H9 (cell line): ENCODE measurements around the gene DIAPH2. TPM values are rescaled to one million over a fixed set of nuclear protein-coding genes. Genes with fewer than 3 reads are reported as not detected.

Experiments used
- DNase-seq: peaks from one replicate; pipeline ENCODE4 v3.0.0-alpha.2; 2017
- H2AFZ ChIP-seq: one replicate; pipeline ENCODE4 v1.6.1; 2013; ENCODE audit warnings: mild to moderate bottlenecking, low read length, control low read depth, moderate library complexity
- H2AK5ac ChIP-seq: 2 replicates; pipeline ENCODE4 v1.6.1; 2013; ENCODE audit warnings: low read length, control low read depth, mixed read lengths; ENCODE audit not compliant: insufficient read length
- H2BK120ac ChIP-seq: one replicate; pipeline ENCODE4 v1.6.1; 2013; ENCODE audit warnings: low read depth, mild to moderate bottlenecking, low read length, control low read depth, inconsistent platforms; ENCODE audit not compliant: poor library complexity, severe bottlenecking
- H2BK12ac ChIP-seq: 2 replicates; pipeline ENCODE4 v1.6.1; 2013; ENCODE audit warnings: low read length, control low read depth, mixed read lengths, low read depth; ENCODE audit not compliant: insufficient read length
- H2BK15ac ChIP-seq: 2 replicates; pipeline ENCODE4 v1.6.1; 2013; ENCODE audit warnings: low read depth, low read length, control low read depth
- H2BK20ac ChIP-seq: one replicate; pipeline ENCODE4 v1.6.1; 2013; ENCODE audit warnings: low read depth, mild to moderate bottlenecking, low read length, control low read depth, inconsistent platforms; ENCODE audit not compliant: poor library complexity, severe bottlenecking
- H2BK5ac ChIP-seq: 2 replicates; pipeline ENCODE4 v1.6.1; 2013; ENCODE audit warnings: low read length, control low read depth, mixed read lengths; ENCODE audit not compliant: insufficient read length
- H3K14ac ChIP-seq: 2 replicates; pipeline ENCODE4 v1.6.1; 2013; ENCODE audit warnings: low read length, control low read depth; ENCODE audit not compliant: insufficient read depth
- H3K18ac ChIP-seq: 2 replicates; pipeline ENCODE4 v1.6.1; 2013; ENCODE audit warnings: low read depth, mild to moderate bottlenecking, mixed read lengths, low read length, control low read depth; ENCODE audit not compliant: insufficient read length
- H3K23ac ChIP-seq: 2 replicates; pipeline ENCODE4 v1.6.1; 2013; ENCODE audit warnings: low read length, control low read depth, mixed read lengths, low read depth; ENCODE audit not compliant: insufficient read length
- H3K23me2 ChIP-seq: 2 replicates; pipeline ENCODE4 v1.6.1; 2013; ENCODE audit warnings: low read depth, mild to moderate bottlenecking, mixed read lengths, low read length, control low read depth; ENCODE audit not compliant: insufficient read length, poor library complexity, severe bottlenecking
- H3K27ac ChIP-seq: 2 replicates; pipeline ENCODE4 v1.5.1; 2013; ENCODE audit warnings: low read length, control low read depth, mixed read lengths, low read depth; ENCODE audit not compliant: insufficient read length
- H3K27me3 ChIP-seq: 2 replicates; pipeline ENCODE4 v1.6.1; 2013; ENCODE audit warnings: low read length, control low read depth, inconsistent platforms; ENCODE audit not compliant: insufficient read depth
- H3K4ac ChIP-seq: 2 replicates; pipeline ENCODE4 v1.6.1; 2013; ENCODE audit warnings: low read depth, mild to moderate bottlenecking, control low read depth, inconsistent platforms, low read length, moderate library complexity
- H3K4me1 ChIP-seq: 2 replicates; pipeline ENCODE4 v1.6.1; 2013; ENCODE audit warnings: low read length, control low read depth, inconsistent platforms; ENCODE audit not compliant: insufficient read depth
- H3K4me2 ChIP-seq: 2 replicates; pipeline ENCODE4 v1.6.1; 2013; ENCODE audit warnings: low read length, control low read depth, mixed read lengths; ENCODE audit not compliant: insufficient read length, insufficient read depth
- H3K56ac ChIP-seq: 2 replicates; pipeline ENCODE4 v1.6.1; 2013; ENCODE audit warnings: low read depth, mild to moderate bottlenecking, mixed read lengths, low read length, control low read depth; ENCODE audit not compliant: insufficient read length
- H3K79me1 ChIP-seq: 2 replicates; pipeline ENCODE4 v1.6.1; 2013; ENCODE audit warnings: low read depth, mild to moderate bottlenecking, moderate library complexity, low read length, control low read depth, inconsistent platforms; ENCODE audit not compliant: insufficient read depth, poor library complexity, severe bottlenecking
- H3K79me2 ChIP-seq: 2 replicates; pipeline ENCODE4 v1.6.1; 2013; ENCODE audit warnings: low read length, control low read depth, inconsistent platforms; ENCODE audit not compliant: insufficient read depth
- H3K9ac ChIP-seq: 2 replicates; pipeline ENCODE4 v1.6.1; 2013; ENCODE audit warnings: low read length, control low read depth, mixed read lengths; ENCODE audit not compliant: insufficient read length; ENCODE audit errors: extremely low read depth
- H3K9me3 ChIP-seq: one replicate; pipeline ENCODE4 v1.6.1; 2013; ENCODE audit warnings: low read depth, low read length, inconsistent platforms; ENCODE audit not compliant: control insufficient read depth
- H3T11ph ChIP-seq: one replicate; pipeline ENCODE4 v1.6.1; 2013; ENCODE audit warnings: mild to moderate bottlenecking, low read length, control low read depth, inconsistent platforms
- H4K20me1 ChIP-seq: one replicate; pipeline ENCODE4 v1.6.1; 2013; ENCODE audit not compliant: control insufficient read depth, insufficient read length, insufficient read depth
- H4K5ac ChIP-seq: 2 replicates; pipeline ENCODE4 v1.6.1; 2013; ENCODE audit warnings: low read depth, mild to moderate bottlenecking, mixed read lengths, low read length, control low read depth; ENCODE audit not compliant: insufficient read length
- H4K8ac ChIP-seq: replicated peaks from 2 replicates; pipeline ENCODE4 v1.6.1; 2013; ENCODE audit warnings: low read length, control low read depth, mixed read lengths, low read depth; ENCODE audit not compliant: insufficient read length
- H4K91ac ChIP-seq: 2 replicates; pipeline ENCODE4 v1.6.1; 2013; ENCODE audit warnings: low read depth, mild to moderate bottlenecking, moderate library complexity, mixed read lengths, low read length, control low read depth; ENCODE audit not compliant: insufficient read length
- H3K27ac Mint-ChIP-seq, 3 experiments: 2 replicates in 2 of 3; 3 replicates in 1 of 3; pipeline ENCODE4 v1.8.0; 2020 to 2021; ENCODE audit warnings: mixed read lengths in 3 of 3, mild to moderate bottlenecking in 1 of 3, moderate library complexity in 1 of 3
- H3K27me3 Mint-ChIP-seq: 2 replicates; pipeline ENCODE4 v1.8.0; 2021; ENCODE audit warnings: low read depth, mild to moderate bottlenecking, moderate library complexity, mixed read lengths
- H3K36me3 Mint-ChIP-seq, 3 experiments: 2 replicates in 2 of 3; 3 replicates in 1 of 3; pipeline ENCODE4 v1.8.0; 2020 to 2021; ENCODE audit warnings: low read depth in 3 of 3, mixed read lengths in 3 of 3; ENCODE audit not compliant: insufficient read depth in 1 of 3
- H3K4me1 Mint-ChIP-seq, 2 experiments: 2 replicates each; pipeline ENCODE4 v1.8.0; 2020; ENCODE audit warnings: mixed read lengths in 2 of 2
- H3K4me3 Mint-ChIP-seq, 2 experiments: 2 replicates in 1 of 2; 3 replicates in 1 of 2; pipeline ENCODE4 v1.8.0; 2020 to 2021; ENCODE audit warnings: mild to moderate bottlenecking in 2 of 2, mixed read lengths in 2 of 2, moderate library complexity in 1 of 2
- H3K9me3 Mint-ChIP-seq, 2 experiments: 2 replicates in 1 of 2; 3 replicates in 1 of 2; pipeline ENCODE4 v1.8.0; 2020; ENCODE audit warnings: mild to moderate bottlenecking in 2 of 2, mixed read lengths in 2 of 2, moderate library complexity in 1 of 2
- WGBS: extraction: QIAGEN DNeasy Blood & Tissue Kit; methylation state at CpG from one replicate; pipeline ENCODE4 v1.1.7; 2013; ENCODE audit warnings: missing lambda C conversion rate, low lambda C conversion rate, mixed read lengths; ENCODE audit not compliant: insufficient read length; ENCODE audit errors: extremely low coverage; 5-methylcytosine and 5-hydroxymethylcytosine counted together
- total RNA-seq: library from RNA; stranded (reverse); gene quantifications from 2 replicates; pipeline ENCODE4 v1.2.1, GENCODE V29; 2021
- TF ChIP-seq, protein P1 (sequence below): fragments of 200-600 bp; sonication (generic); conservative IDR thresholded peaks from 3 replicates; pipeline ENCODE4 v1.8.0; 2021; ENCODE audit warnings: antibody characterized with exemption, mild to moderate bottlenecking

DIAPH2 gene
- total RNA-seq, 1 experiment from 2014 or later: 45.4 TPM

DNA sequence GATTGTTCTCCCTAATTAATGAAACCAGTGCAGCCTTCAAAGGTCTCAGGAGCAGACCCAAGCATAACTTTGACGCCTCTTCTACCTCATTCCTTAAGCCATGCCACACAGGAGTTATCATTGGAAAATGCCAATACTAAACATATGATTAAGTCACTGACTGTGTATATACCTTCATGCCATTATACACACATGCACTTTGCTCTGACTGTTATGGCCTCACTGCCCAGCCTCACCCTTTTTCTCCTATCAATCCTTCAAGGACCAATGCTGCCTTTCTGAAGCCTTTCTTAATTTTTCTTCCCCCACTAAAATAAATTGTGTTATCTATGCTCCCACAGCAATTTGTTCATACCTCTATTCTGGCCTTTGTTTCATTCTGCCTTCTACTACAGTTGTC lies 924.7 kb downstream of the DIAPH2 start:
- no peak overlapping the region for H2BK20ac ChIP-seq
- no peak overlapping the region for H3T11ph ChIP-seq
- no peak overlapping the region for H2BK12ac ChIP-seq
- H4K20me1 ChIP-seq: no peaks in the 10 kb centered on the region
- no peak overlapping the region for H2BK5ac ChIP-seq
- TF ChIP-seq, protein P1, sequence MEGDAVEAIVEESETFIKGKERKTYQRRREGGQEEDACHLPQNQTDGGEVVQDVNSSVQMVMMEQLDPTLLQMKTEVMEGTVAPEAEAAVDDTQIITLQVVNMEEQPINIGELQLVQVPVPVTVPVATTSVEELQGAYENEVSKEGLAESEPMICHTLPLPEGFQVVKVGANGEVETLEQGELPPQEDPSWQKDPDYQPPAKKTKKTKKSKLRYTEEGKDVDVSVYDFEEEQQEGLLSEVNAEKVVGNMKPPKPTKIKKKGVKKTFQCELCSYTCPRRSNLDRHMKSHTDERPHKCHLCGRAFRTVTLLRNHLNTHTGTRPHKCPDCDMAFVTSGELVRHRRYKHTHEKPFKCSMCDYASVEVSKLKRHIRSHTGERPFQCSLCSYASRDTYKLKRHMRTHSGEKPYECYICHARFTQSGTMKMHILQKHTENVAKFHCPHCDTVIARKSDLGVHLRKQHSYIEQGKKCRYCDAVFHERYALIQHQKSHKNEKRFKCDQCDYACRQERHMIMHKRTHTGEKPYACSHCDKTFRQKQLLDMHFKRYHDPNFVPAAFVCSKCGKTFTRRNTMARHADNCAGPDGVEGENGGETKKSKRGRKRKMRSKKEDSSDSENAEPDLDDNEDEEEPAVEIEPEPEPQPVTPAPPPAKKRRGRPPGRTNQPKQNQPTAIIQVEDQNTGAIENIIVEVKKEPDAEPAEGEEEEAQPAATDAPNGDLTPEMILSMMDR: no peak
- H2BK15ac ChIP-seq: no peak overlapping the region
- H3K14ac ChIP-seq: no peak overlapping the region
- no peak overlapping the region for H3K23ac ChIP-seq
- Mint-ChIP-seq H3K27me3 (no peaks in the 10 kb centered on the region; the same call in 1 of the 2 replicates), H3K27ac (no peak overlapping the region), H3K4me1 (peaks cover 7 to 8% of the 10 kb centered on the region in 2 experiments), H3K36me3 (no peaks in the 10 kb centered on the region; a peak in 1 of 7 replicates), H3K9me3 (no peaks in the 10 kb centered on the region), H3K4me3 (no peak overlapping the region)
- no peak overlapping the region for H4K8ac ChIP-seq
- no peaks in the 10 kb centered on the region for H3K9me3 ChIP-seq
- H3K27me3 ChIP-seq: no peaks in the 10 kb centered on the region
- no peaks in the 10 kb centered on the region for H3K79me2 ChIP-seq
- no peak overlapping the region for H3K56ac ChIP-seq
- DNase-seq: no peak
- no peak overlapping the region for H2AFZ ChIP-seq
- no peak overlapping the region for H3K27ac ChIP-seq
- H2AK5ac ChIP-seq: no peak overlapping the region
- no CpG with 5 or more reads among the region's 1 CpG for WGBS
- H3K23me2 ChIP-seq: no peaks in the 10 kb centered on the region
- no peak overlapping the region for H3K9ac ChIP-seq
- no peak overlapping the region for H3K18ac ChIP-seq
- no peaks in the 10 kb centered on the region for H3K79me1 ChIP-seq
- H3K4me1 ChIP-seq: no peaks in the 10 kb centered on the region
- H3K4ac ChIP-seq: no peak overlapping the region
- H3K4me2 ChIP-seq: no peak overlapping the region
- no peak overlapping the region for H4K91ac ChIP-seq
- H2BK120ac ChIP-seq: no peak overlapping the region
- no peak overlapping the region for H4K5ac ChIP-seq
